GM20000 (cell line): Measurements from ENCODE around the gene FSTL4.

Experiments
- DNase-seq: peaks from one replicate; pipeline ENCODE4 v3.0.0; 2012; ENCODE audit warnings: low spot score
- TF ChIP-seq, protein P1 (sequence below): IDR thresholded peaks from 2 replicates; pipeline ENCODE4 v1.5.1; 2012; ENCODE audit warnings: mild to moderate bottlenecking, control low read depth; ENCODE audit errors: extremely low read depth, missing control alignments

The FSTL4 gene

DNA sequence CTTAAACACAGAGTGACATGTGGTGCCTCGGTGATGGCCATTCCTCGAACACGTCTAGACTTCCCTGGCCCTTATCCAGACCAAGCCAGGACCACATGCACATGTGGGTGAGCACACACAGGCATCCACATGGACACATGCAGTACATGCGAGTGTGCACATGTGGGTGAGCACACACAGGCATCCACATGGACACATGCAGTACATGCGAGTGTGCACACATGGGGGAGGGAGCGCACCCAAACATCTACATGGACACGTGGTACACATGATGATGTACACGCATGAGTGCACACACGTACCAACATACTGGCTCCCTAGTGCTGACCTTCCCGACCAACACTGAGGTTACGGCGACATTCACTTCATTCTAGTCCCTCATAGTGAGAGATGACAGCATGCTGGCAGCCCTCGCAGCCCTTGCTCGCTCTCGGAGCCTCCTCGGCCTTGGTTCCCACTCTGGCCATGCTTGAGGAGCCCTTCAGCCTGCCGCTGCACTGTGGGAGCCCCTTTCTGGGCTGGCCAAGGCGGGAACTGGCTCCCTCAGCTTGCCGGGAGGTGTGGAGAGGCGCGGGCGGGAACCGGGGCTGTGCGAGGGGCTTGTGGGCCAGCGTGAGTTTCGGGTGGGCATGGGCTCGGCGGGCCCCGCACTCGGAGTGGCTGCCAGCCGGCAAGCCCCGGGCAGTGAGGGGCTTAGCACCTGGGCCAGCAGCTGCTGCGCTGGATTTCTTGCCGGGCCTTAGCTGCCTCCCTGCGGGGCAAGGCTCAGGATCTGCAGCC is 373.7 kb downstream of the FSTL4 start:
- DNase-seq, result no peak
- TF ChIP-seq, protein P1, sequence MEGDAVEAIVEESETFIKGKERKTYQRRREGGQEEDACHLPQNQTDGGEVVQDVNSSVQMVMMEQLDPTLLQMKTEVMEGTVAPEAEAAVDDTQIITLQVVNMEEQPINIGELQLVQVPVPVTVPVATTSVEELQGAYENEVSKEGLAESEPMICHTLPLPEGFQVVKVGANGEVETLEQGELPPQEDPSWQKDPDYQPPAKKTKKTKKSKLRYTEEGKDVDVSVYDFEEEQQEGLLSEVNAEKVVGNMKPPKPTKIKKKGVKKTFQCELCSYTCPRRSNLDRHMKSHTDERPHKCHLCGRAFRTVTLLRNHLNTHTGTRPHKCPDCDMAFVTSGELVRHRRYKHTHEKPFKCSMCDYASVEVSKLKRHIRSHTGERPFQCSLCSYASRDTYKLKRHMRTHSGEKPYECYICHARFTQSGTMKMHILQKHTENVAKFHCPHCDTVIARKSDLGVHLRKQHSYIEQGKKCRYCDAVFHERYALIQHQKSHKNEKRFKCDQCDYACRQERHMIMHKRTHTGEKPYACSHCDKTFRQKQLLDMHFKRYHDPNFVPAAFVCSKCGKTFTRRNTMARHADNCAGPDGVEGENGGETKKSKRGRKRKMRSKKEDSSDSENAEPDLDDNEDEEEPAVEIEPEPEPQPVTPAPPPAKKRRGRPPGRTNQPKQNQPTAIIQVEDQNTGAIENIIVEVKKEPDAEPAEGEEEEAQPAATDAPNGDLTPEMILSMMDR, result no peak

DNA sequence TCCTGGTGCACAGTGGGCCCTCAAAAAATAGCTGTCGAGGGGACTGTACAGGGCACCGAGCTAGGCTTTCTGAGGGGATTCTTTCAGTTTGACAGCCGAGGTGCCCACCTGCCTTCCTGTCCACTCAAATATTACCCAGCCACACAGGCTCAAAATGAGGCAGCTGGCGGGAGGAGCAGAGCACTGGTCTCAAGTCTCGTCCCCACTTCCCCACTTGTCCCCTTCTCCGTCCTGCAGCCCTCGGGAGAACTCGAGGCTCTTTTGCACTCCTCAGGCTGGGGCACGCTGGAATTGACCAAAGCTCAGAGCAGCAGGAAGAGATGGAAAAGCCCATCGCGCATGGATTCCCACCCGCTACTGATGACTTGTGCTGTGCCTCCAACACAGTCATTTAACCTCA is 375.4 kb downstream of the FSTL4 start:
- no peak for DNase-seq
- TF ChIP-seq, protein P1, result no peak

DNA sequence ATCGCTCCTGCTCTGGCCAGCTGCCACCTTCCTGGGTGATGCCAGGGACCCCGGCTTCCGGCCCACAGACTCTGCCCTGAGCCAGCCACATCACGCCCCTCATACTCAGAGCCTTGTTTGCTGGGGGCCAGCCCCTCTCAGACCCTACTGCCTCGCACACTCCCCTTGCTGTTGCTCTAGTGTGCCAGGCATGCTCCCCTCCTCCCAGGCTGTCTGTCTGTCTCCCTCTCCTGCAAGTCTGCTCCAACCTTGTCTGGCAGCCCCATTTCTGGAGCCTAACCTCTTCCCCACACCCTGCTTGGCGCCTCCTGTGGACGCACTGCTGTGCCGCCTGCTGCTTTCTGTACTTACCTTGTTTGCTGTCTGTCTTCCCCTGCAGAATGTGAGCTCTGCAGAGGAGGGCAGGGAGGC is 375.8 kb downstream of the FSTL4 start:
- DNase-seq, result no peak
- TF ChIP-seq, protein P1, result no peak

DNA sequence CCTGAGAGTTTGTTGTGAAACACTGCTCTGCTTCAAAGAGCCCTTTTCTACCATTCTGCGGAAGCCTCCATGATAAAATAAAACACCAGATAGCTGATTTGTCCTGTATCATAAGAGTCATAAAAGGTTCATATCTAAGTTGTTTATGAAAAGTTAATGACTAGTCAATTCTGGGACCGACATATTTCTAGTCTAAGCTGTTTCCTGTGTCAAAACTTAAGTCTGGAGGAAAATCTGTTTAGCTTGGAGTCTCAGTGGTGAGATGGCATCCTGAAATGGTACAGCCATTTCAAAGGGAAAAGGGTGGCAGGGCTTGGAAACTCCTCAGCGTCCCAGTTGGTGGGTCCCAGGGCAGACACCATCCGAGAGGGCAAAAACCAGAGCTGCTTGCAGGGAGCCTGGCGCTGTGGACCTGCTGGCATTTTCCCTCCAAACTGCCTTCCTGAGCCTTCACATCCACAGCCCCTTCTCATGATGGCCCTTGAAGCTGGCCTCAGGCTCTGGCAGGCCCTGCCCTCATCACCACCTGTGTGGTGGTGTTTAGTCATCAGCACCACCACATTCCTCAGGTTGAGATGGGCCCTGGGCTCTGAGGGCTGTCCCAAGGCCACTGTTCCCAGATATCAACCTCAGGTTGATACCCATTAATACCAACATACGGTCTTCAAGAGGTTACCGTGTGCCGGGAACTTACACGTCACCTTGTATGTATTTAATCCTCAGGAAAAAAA is 376.5 kb downstream of the FSTL4 start:
- DNase-seq, result no peak
- TF ChIP-seq, protein P1, result no peak

DNA sequence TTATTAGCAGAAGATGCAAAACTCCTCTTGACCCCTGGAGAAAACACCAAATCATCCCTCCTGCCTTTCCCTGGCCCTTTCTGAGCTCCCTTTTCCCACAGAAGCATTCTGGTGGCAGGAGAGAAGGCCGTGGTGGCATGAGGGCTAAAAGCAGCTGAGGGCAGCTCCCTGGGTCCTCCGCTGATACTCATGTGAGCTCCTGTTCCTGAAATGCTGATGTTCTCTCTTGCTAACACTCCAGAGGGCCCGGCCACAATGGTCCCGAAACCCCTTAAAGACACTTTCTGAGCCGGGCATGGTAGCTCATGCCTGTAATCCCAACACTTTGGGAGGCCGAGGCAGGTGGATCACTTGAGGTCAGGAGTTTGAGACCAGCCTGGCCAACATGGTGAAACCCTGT is 377.4 kb downstream of the FSTL4 start:
- TF ChIP-seq, protein P1, result no peak
- no peak for DNase-seq

DNA sequence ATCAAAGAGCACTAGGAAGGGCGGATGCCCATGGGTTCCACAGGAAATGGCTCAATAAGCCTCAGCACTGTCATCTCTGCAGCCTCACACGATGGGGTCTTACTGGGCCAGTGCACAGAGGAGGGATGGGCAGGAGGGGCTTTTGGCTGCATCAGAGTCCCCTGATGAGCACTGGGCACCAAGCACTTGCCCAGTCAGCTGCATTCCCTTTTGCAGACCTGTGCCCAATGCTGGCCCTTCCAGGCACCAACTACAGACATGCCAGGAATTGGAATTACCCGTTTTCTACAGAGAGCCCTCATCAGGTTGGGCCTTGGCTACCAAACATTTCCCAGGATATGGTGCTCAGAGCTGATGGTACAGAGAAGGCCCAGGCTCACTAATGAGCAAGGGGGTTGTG is 378.1 kb downstream of the FSTL4 start:
- no peak for DNase-seq
- TF ChIP-seq, protein P1, result no peak

DNA sequence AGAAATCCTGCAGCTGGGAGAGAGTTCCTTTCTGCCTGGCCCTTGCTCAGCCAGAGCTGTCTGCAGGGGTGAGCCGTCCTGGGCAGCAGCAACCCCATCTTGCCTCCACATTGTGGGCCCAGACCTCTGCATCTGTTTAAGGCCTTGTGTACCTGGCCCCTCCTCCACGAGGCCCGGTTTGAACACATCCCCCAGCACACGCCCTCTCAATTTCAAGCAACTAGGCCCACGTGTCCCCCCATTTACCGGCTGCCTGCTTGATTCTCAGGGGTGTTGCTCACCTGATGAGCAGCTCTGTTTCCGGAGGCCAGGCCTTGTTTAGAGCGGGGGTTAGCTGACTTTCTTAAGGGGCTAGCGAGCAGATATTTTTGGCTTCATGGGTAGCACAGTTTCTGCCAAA is 378.7 kb downstream of the FSTL4 start:
- no peak for DNase-seq
- TF ChIP-seq, protein P1, result no peak
